ENCODE data around the gene RAD51B. TPM values are rescaled to one million over a fixed set of nuclear protein-coding genes. Genes with fewer than 3 reads are reported as not detected.

Gene RAD51B
- total and polyA plus RNA-seq, 4 experiments from 2014 or later, result 22.0 to 35.7 (median 31.4) TPM

DNA sequence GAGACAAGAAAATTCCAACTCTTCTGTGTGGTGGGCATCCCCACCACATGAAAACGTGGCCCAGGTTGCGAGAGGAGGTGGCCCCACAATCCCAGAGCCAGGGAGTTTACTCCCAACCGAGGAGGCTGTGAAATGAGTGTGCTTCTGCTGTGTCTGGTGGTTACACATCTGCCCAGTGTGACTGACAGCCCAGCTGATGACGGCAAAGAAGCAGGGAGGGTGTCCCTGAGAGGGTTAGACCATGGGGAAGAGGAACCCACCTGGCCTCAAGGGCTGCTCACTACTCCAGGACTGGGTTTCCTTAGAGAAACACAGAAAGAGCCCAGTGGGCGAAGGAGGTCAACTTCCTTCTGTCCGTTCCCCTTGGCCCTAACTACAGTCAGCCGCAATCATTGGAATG, 948.7 kb downstream of the RAD51B start:
- peaks cover 0 to 2% (median 0%) of the 10 kb centered on the region in 8 donors for H3K9me3 Mint-ChIP-seq
- Histone ChIP-seq H3K4me3 (ENCODE audit: low read length in 2 of 2) (no peak overlapping the region), H3K9me3 (ENCODE audit: control insufficient read depth in 1 of 2, low read length in 2 of 2) (no peaks in the 10 kb centered on the region), H3K27me3 (ENCODE audit: insufficient read depth, low read length) (no peaks in the 10 kb centered on the region), H3K4me1 (ENCODE audit: insufficient read depth, low read length) (peaks cover 54% of the 10 kb centered on the region), H3K36me3 (ENCODE audit: insufficient read depth, low read length) (no peaks in the 10 kb centered on the region), H3K27ac (ENCODE audit: low read depth, low read length) (no peak overlapping the region)
- ChIA-PET CTCF (ENCODE audit: partially characterized antibody) (interaction anchor here (2.3 kb wide), 1 partner anchor 20 kb away, joined by 9 read pairs; no protein-coding TSS in a partner anchor), POLR2A (ENCODE audit: partially characterized antibody) (interaction anchor here (28.0 kb wide), 1 partner anchor 20 kb away, joined by 997 read pairs; the partner anchor contains the start of gene ZFP36L1)
- no peak overlapping the region for H3K4me3 Mint-ChIP-seq
- H3K4me1 Mint-ChIP-seq, result peaks cover 40 to 74% (median 48%) of the 10 kb centered on the region in 4 donors
- DNase-seq, result no peak
- H3K36me3 Mint-ChIP-seq, result no peaks in the 10 kb centered on the region
- intact Hi-C loops (cut with micrococcal nuclease), result no loop called here
- no peaks in the 10 kb centered on the region for H3K27me3 Mint-ChIP-seq
- peak overlapping the region in 1 of 7 donors; percentile 42 for H3K27ac Mint-ChIP-seq

GRCh38 chr14:68770051-68770450, 950.5 kb downstream of the RAD51B start:
- Mint-ChIP-seq H3K27me3 (no peaks in the 10 kb centered on the region), H3K27ac (peak overlapping the region in 1 of 7 donors; percentile 69), H3K4me1 (peaks cover 42 to 83% (median 56%) of the 10 kb centered on the region in 4 donors), H3K9me3 (peaks cover 0 to 5% (median 0%) of the 10 kb centered on the region in 8 donors), H3K36me3 (no peaks in the 10 kb centered on the region), H3K4me3 (peak overlapping the region in 2 of 8 donors; percentile 26 to 46)
- peak in 1 of 5 donors; percentile 33 for DNase-seq
- H3K4me1 ChIP-seq (ENCODE audit: insufficient read depth, low read length), result peaks cover 64% of the 10 kb centered on the region
- intact Hi-C loops (cut with micrococcal nuclease), result no loop called here
- CTCF ChIA-PET (ENCODE audit: partially characterized antibody), result no interaction called here
- no peaks in the 10 kb centered on the region for H3K9me3 ChIP-seq (ENCODE audit: control insufficient read depth in 1 of 2, low read length in 2 of 2)
- no peak overlapping the region for H3K27ac ChIP-seq (ENCODE audit: low read depth, low read length)
- no peak overlapping the region for H3K4me3 ChIP-seq (ENCODE audit: low read length in 2 of 2)
- no peaks in the 10 kb centered on the region for H3K27me3 ChIP-seq (ENCODE audit: insufficient read depth, low read length)
- H3K36me3 ChIP-seq (ENCODE audit: insufficient read depth, low read length), result no peaks in the 10 kb centered on the region
- POLR2A ChIA-PET (ENCODE audit: partially characterized antibody), result interaction anchor here (3.0 to 28.0 kb wide), 2 partner anchors 19 to 50 kb away, joined by 12 to 997 read pairs; partner anchors contain the start of gene ZFP36L1

- Histone ChIP-seq H3K27ac (ENCODE audit: low read depth, low read length) (no peak overlapping the region), H3K9me3 (ENCODE audit: control insufficient read depth in 1 of 2, low read length in 2 of 2) (no peaks in the 10 kb centered on the region), H3K27me3 (ENCODE audit: insufficient read depth, low read length) (no peaks in the 10 kb centered on the region), H3K36me3 (ENCODE audit: insufficient read depth, low read length) (no peaks in the 10 kb centered on the region), H3K4me1 (ENCODE audit: insufficient read depth, low read length) (peaks cover 65% of the 10 kb centered on the region), H3K4me3 (ENCODE audit: low read length in 2 of 2) (no peak overlapping the region)
- Mint-ChIP-seq H3K27me3 (no peaks in the 10 kb centered on the region), H3K27ac (peak overlapping the region in 5 of 7 donors; percentile 66 to 89 (median 88)), H3K4me3 (peak overlapping the region in 7 of 8 donors; percentile 68 to 89 (median 77)), H3K4me1 (peaks cover 42 to 83% (median 56%) of the 10 kb centered on the region in 4 donors), H3K36me3 (peaks cover 0 to 2% of the 10 kb centered on the region in 2 donors), H3K9me3 (peaks cover 0 to 5% (median 0%) of the 10 kb centered on the region in 8 donors)
- CTCF ChIA-PET (ENCODE audit: partially characterized antibody), result interaction anchor here (1.1 to 6.6 kb wide), 5 partner anchors 10 to 526 kb away, joined by 3 to 46 read pairs (median 6); partner anchors contain the start of gene ZFP36L1
- intact Hi-C loops (cut with micrococcal nuclease), result no loop called here
- POLR2A ChIA-PET (ENCODE audit: partially characterized antibody), result interaction anchor here (0.8 to 28.0 kb wide), 8 partner anchors 14 to 485 kb away, joined by 3 to 997 read pairs (median 11); partner anchors contain the start of gene ZFP36L1
- DNase-seq, result peak in 1 of 5 donors; percentile 20
Observed at GRCh38 chr14:68770553-68771286, 951.1 kb downstream of the RAD51B start.

DNA sequence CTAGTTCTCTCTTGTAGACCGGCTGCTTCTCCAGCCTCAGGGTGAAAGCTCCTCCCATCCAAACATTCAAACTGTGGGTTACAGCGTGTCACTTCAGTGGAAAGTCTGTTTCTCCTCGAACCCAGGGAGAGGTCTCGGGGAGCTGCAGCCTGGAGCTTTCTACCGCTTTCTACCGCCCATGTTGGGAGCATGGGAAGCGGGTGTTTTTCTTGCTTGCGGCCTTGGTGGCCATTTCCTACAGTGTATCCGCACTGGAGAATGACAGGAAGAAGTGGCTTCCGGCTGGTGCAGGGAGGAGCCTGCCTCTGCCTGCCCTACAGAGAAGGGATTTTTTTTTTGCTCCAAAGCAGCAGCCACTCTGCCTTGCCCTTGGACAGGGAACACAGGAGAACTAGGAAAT, 952.1 kb downstream of the RAD51B start:
- Histone ChIP-seq H3K27me3 (ENCODE audit: insufficient read depth, low read length) (no peaks in the 10 kb centered on the region), H3K4me1 (ENCODE audit: insufficient read depth, low read length) (peaks cover 70% of the 10 kb centered on the region), H3K4me3 (ENCODE audit: low read length in 2 of 2) (peak overlapping the region; percentile 14 to 37), H3K36me3 (ENCODE audit: insufficient read depth, low read length) (no peaks in the 10 kb centered on the region), H3K9me3 (ENCODE audit: control insufficient read depth in 1 of 2, low read length in 2 of 2) (no peaks in the 10 kb centered on the region), H3K27ac (ENCODE audit: low read depth, low read length) (peak overlapping the region; percentile 37)
- Mint-ChIP-seq H3K27me3 (no peaks in the 10 kb centered on the region), H3K36me3 (peaks cover 0 to 2% of the 10 kb centered on the region in 2 donors), H3K9me3 (peaks cover 0 to 5% (median 0%) of the 10 kb centered on the region in 8 donors), H3K27ac (peak overlapping the region; percentile 66 to 90 (median 88)), H3K4me3 (peak overlapping the region in 7 of 8 donors; percentile 68 to 89 (median 77)), H3K4me1 (peaks cover 47 to 86% (median 57%) of the 10 kb centered on the region in 4 donors)
- intact Hi-C loops (cut with micrococcal nuclease), result no loop called here
- POLR2A ChIA-PET (ENCODE audit: partially characterized antibody), result interaction anchor here (0.8 to 28.0 kb wide), 15 partner anchors 9 to 488 kb away, joined by 3 to 997 read pairs (median 5); partner anchors contain the start of gene ZFP36L1
- CTCF ChIA-PET (ENCODE audit: partially characterized antibody), result interaction anchor here (1.1 to 6.6 kb wide), 6 partner anchors 9 to 527 kb away, joined by 3 to 46 read pairs (median 5); partner anchors contain the start of gene ZFP36L1
- DNase-seq, result peak in 3 of 5 donors; percentile 26 to 35 (median 33)

DNA sequence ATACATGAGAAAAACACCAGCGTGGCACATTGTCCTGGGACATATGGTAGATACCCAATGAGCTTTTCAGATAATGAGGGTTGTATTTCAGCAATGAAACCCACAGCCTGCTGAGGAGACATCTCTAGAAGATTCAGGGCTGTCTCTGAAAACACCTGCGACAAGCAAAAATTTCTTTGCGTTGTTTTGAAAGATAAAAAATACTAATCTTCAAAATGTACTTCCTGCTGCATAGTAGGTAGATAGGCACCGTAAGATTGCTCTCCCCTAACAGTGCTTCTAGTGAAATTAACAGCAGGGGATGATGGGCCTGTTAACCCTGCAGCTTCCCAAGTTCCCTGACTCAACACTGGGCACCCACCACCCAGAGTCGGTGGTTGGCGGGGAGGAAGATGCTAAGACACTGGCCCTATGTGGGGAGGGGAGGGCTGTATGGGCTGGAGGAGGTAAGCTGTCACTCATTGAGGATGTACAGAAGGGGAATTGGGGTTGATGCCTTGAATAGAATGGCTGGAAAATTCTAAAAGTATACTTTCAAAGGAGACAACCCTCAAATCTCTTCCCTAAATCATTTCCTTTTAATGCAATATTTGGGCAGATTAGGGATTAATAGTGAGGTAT, 953.3 kb downstream of the RAD51B start:
- DNase-seq, result peak in 2 of 5 donors; percentile 29 to 33
- Histone ChIP-seq H3K9me3 (ENCODE audit: control insufficient read depth in 1 of 2, low read length in 2 of 2) (no peaks in the 10 kb centered on the region), H3K27ac (ENCODE audit: low read depth, low read length) (peak overlapping the region; percentile 16), H3K4me1 (ENCODE audit: insufficient read depth, low read length) (peaks cover 69% of the 10 kb centered on the region), H3K4me3 (ENCODE audit: low read length in 2 of 2) (no peak overlapping the region), H3K36me3 (ENCODE audit: insufficient read depth, low read length) (no peaks in the 10 kb centered on the region), H3K27me3 (ENCODE audit: insufficient read depth, low read length) (no peaks in the 10 kb centered on the region)
- Mint-ChIP-seq H3K4me1 (peaks cover 48 to 88% (median 59%) of the 10 kb centered on the region in 4 donors), H3K4me3 (peak overlapping the region in 7 of 8 donors; percentile 2 to 72 (median 51)), H3K27ac (peak overlapping the region; percentile 80 to 97 (median 89)), H3K27me3 (no peaks in the 10 kb centered on the region), H3K9me3 (peaks cover 0 to 5% (median 0%) of the 10 kb centered on the region in 8 donors), H3K36me3 (peaks cover 0 to 2% of the 10 kb centered on the region in 2 donors)
- intact Hi-C loops (cut with micrococcal nuclease), result no loop called here
- ChIA-PET CTCF (ENCODE audit: partially characterized antibody) (interaction anchor here (2.1 to 6.6 kb wide), 3 partner anchors 8 to 17 kb away, joined by 4 to 46 read pairs (median 15); partner anchors contain the start of gene ZFP36L1), POLR2A (ENCODE audit: partially characterized antibody) (interaction anchor here (1.0 to 28.0 kb wide), 14 partner anchors 10 to 489 kb away, joined by 3 to 997 read pairs (median 6); partner anchors contain the start of gene ZFP36L1)

- DNase-seq, result no peak
- Mint-ChIP-seq H3K27ac (peak overlapping the region in 5 of 7 donors; percentile 46 to 84 (median 57)), H3K4me1 (peaks cover 62 to 98% (median 77%) of the 10 kb centered on the region in 4 donors), H3K9me3 (peaks cover 0 to 5% (median 0%) of the 10 kb centered on the region in 8 donors), H3K4me3 (peak overlapping the region in 1 of 8 donors; percentile 20), H3K36me3 (peaks cover 0 to 2% of the 10 kb centered on the region in 2 donors), H3K27me3 (no peaks in the 10 kb centered on the region)
- Histone ChIP-seq H3K4me3 (ENCODE audit: low read length in 2 of 2) (no peak overlapping the region), H3K9me3 (ENCODE audit: control insufficient read depth in 1 of 2, low read length in 2 of 2) (no peaks in the 10 kb centered on the region), H3K36me3 (ENCODE audit: insufficient read depth, low read length) (no peaks in the 10 kb centered on the region), H3K27ac (ENCODE audit: low read depth, low read length) (no peak overlapping the region), H3K27me3 (ENCODE audit: insufficient read depth, low read length) (no peaks in the 10 kb centered on the region), H3K4me1 (ENCODE audit: insufficient read depth, low read length) (peaks cover 90% of the 10 kb centered on the region)
- intact Hi-C loops (cut with micrococcal nuclease), result no loop called here
- POLR2A ChIA-PET (ENCODE audit: partially characterized antibody), result interaction anchor here (1.2 to 28.0 kb wide), 5 partner anchors 14 to 268 kb away, joined by 3 to 997 read pairs (median 8); partner anchors contain the start of gene ZFP36L1
- CTCF ChIA-PET (ENCODE audit: partially characterized antibody), result interaction anchor here (0.8 to 6.6 kb wide), 6 partner anchors 15 to 149 kb away, joined by 3 to 46 read pairs (median 5); partner anchors contain the start of gene ZFP36L1
Observed at GRCh38 chr14:68774771-68775613, 955.4 kb downstream of the RAD51B start.

Measured in CD4-positive, alpha-beta memory T cell (primary cell).